NCI-H2171 (cell line): ENCODE data around the gene NFATC1.
"Not testable (repeated sequence)": the region's sequence is repeated elsewhere in the genome, so short reads cannot be mapped to it uniquely, and the experiment has no call there.

Source experiments
- DNase-seq: peaks from one replicate; lab custom pipeline; 2025; lab: John Stamatoyannopoulos, UW

The NFATC1 gene

GRCh38 chr18:79490626-79491041 lies 94.9 kb downstream of the NFATC1 start:
- DNase-seq: no peak

- DNase-seq: no peak
Measured at GRCh38 chr18:79491081-79491551, 95.4 kb downstream of the NFATC1 start.

GRCh38 chr18:79493211-79493800 lies 97.6 kb downstream of the NFATC1 start:
- no peak for DNase-seq

- DNase-seq: no peak
Measured at GRCh38 chr18:79493801-79494211, 98.1 kb downstream of the NFATC1 start.

- no peak for DNase-seq
Measured at GRCh38 chr18:79494936-79495335, 99.2 kb downstream of the NFATC1 start.

GRCh38 chr18:79495591-79496071 lies 99.9 kb downstream of the NFATC1 start:
- DNase-seq: no peak

- no peak for DNase-seq
Measured at GRCh38 chr18:79496237-79496977, 100.7 kb downstream of the NFATC1 start.

- DNase-seq: peak; percentile 56
Measured at GRCh38 chr18:79496978-79497637, 101.4 kb downstream of the NFATC1 start.

- no peak for DNase-seq
Measured at GRCh38 chr18:79497638-79498081, 101.9 kb downstream of the NFATC1 start.

GRCh38 chr18:79498662-79499061 lies 102.9 kb downstream of the NFATC1 start:
- no peak for DNase-seq

- DNase-seq: no peak
Measured at GRCh38 chr18:79501006-79501405, 105.3 kb downstream of the NFATC1 start.

- no peak for DNase-seq
Measured at GRCh38 chr18:79502782-79503181, 107.1 kb downstream of the NFATC1 start.

- DNase-seq: no peak
Measured at GRCh38 chr18:79503406-79503805, 107.7 kb downstream of the NFATC1 start.

- no peak for DNase-seq
Measured at GRCh38 chr18:79504034-79504433, 108.3 kb downstream of the NFATC1 start.

- not testable (repeated sequence) for DNase-seq
Measured at GRCh38 chr18:79504495-79504894, 108.8 kb downstream of the NFATC1 start.

- not testable (repeated sequence) for DNase-seq
Measured at GRCh38 chr18:79505465-79505864, 109.7 kb downstream of the NFATC1 start.

GRCh38 chr18:79506191-79507075 lies 110.7 kb downstream of the NFATC1 start:
- DNase-seq: no peak

GRCh38 chr18:79507076-79507545 lies 111.4 kb downstream of the NFATC1 start:
- DNase-seq: no peak

- no peak for DNase-seq
Measured at GRCh38 chr18:79507546-79508480, 112.1 kb downstream of the NFATC1 start.
